Measurements from ENCODE around the gene DIO1.

Gene DIO1

DNA sequence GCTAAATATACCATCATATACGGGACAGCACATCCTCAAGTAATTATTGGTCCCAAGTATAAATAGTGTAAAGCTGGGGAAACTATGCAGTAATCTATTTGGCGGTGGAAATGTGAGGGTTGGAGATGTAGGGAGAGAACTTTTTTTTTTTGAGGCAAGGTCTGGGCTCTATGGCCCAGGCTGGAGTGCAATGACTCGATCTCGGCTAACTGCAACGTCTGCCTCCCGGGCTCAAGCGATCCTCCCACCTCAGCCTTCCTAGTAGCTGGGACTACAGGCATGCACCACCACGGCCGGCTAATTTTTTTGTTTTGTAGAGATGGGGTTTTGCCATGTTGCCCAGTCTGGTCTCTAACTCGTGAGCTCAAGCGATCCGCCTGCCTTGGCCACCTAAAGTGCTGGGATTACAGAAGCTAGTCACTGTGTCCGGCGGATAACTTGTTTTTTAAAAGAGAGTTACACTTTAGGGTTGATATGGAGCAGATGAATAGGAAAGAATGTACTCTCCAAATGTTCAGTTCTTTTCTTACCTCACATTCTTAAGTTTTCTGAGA lies 49.6 kb downstream of the DIO1 start:
- DNase-seq = no peak

- DNase-seq = no peak
Observed at GRCh38 chr1:53944469-53945182, 50.6 kb downstream of the DIO1 start.

GRCh38 chr1:53945183-53945432 lies 51.1 kb downstream of the DIO1 start:
- no peak for DNase-seq

DNA sequence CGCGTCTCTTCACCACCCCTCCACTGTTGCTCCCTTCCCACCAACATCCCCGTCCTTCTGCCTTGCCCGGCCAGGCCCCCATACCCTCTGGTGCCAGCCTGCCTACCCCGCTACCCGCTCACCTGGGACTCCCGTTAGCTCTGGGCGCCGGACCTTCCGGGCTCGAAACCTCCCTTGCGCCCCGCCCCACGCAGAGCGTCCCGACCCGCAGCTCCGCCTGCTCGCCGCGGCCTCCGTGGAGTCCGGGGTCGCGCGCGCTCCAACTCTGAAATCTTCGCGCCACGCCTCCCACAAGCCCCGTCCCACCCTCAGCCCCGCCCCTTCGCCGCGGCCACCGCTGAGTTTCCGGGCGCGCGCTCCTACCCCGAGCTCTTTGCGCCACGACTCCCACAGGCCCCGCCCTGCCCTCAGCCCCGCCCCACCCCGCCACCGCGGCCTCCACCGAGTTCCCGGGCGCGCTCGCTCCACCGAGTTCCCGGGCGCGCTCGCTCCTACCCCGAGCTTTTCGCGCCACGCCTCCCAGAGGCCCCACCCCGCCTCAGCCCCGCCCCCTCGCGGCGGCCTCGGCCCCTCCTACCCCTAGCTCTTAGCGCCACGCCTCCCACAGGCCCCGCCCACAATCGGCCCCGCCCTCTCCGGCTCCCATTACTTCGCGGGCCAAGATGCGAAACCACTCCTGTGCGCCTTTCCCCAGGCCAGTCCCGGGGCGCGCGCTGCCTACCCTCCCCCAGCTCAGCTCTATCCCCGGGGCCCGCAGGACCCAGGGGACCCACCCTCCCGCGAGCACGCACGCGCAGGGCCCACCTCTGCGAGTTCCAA lies 51.7 kb downstream of the DIO1 start, which contains the start of gene IFT25:
Gene IFT25 (minus strand): TSS at position 267 of the 819 bp plus-strand sequence. CDS start 5,617 bp downstream, outside the sequence.
- peak; percentile 98 to 99 for DNase-seq

GRCh38 chr1:53946252-53947171 lies 52.5 kb downstream of the DIO1 start, which contains the start of gene LRRC42:
TSS of gene LRRC42 (plus strand) at chr1:53946350. CDS start at chr1:53952000, 5,650 bp downstream.
- peak; percentile 53 to 60 for DNase-seq

- DNase-seq = no peak
Observed at GRCh38 chr1:53947172-53947907, 53.4 kb downstream of the DIO1 start.

- DNase-seq = no peak
Observed at GRCh38 chr1:53948291-53948690, 54.3 kb downstream of the DIO1 start.

DNA sequence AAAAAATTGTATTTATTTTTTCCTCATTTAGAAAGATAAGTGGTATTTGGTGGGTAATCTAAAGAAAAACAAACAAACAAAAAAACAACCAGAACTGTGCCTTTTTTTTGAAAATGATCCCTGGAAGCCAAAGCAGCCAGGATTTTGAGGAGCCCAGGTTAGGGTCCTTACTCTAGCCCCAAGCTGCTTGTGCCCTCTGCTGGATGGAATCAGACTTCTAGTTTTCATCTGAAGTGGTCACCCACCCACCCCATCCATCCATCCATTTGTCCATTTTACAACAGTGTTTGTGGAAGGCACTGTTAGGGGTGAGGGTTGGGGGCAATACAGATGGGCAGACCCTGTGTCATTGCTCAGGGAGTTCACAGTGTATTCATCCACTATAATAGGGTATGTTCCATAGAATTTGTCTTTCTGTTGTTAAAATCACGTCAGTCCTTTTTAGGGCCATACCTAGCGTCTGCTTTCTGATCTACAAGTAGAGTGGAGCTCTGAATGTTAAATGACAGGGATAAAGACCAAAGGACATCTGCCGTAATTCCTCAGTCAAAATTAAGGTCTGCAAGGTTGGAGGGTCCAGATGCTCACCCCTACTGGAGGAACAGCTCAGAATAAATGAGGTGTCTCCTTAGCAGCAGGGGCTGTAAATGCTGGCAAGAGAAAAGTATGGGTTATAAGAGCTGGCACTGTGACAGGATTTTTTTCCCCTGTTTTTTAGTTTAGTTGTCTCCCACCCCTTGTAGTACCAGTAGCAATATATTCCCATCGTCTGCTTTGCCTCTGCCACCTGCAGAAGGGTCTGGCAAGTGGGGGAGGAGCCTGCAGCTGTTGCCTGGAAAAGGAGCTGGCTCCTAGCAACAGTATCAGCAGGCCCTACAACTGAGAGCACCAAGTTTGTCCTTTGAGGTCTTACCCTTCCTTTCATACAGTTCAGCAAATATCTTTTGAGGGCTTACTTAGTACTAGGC lies 55.3 kb downstream of the DIO1 start:
- no peak for DNase-seq

- DNase-seq = no peak
Observed at GRCh38 chr1:53951697-53952096, 57.7 kb downstream of the DIO1 start.

- no peak for DNase-seq
Observed at GRCh38 chr1:53954128-53954527, 60.1 kb downstream of the DIO1 start.

DNA sequence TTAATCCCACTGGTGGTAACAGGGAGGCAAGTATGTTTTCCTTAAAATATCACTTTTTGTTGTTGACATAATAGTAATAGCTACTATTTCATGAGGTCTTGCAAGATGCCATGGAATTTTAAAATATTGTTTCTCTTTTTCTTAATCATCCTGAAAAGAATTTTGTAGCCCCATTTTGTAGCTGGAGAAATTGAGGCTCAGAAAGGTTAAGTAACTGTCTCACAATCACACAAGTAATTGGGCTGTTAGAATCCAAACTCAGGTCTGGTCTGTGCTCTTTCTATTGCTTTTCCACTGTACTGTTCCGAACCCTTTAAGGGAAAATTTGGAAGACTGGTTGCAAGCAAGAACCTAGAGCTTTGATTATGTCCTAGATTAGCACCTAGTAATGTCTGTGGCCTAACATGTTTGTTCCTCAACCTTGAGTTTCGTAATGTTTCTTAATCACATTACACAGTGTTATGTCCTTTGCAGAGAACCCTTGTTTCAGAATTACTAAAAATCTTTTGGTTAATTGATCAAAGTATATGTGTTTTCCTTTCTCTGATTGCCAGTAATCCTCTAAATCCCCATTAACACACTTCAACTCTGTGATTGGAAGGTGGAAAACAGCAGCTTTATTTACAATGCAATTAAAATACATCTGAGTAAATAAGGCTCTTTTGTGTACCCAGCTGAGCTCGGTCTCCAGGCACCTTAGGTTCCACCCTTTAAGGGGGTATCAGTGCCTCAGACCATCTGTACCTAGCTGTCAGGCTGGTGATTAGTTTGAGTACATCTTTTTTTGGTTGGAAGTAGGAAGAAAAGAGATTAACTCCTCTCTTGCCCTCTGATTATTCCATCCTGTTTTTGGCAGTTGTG lies 62.6 kb downstream of the DIO1 start:
- DNase-seq = no peak

- DNase-seq = no peak
Observed at GRCh38 chr1:53957194-53957818, 63.3 kb downstream of the DIO1 start.

DNA sequence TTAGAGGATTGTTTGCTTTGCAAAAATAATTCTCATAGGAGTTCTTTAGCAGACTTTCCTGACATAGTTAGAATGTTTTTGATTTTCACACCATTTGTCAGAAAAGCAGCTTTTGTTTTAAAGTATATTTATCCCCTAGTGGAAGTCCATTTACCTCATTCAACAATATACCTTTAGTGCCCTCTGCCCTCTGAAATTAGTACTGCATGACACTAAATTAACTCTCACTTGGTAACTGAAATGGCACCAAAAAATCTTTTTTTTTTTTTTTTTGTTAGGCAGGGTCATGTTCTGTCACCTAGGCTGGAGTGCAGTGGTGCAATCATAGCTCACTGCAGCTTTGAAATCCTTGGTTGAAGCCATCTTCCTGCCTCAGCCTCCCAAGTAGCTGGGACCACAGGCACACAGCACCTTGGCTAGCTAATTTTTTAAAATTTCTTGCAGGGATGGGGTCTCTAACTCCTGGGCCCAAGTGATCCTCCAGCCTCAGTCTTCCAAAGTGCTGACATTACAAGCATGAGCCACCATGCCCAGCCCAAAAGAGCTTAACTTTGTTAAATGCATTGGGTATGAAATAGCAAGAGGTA lies 65.8 kb downstream of the DIO1 start:
- no peak for DNase-seq

Measured in activated CD4-positive, alpha-beta T cell treated with anti-CD3 and anti-CD28 coated beads, Interleukin-2, amount 50 U/mL, for 4 hours (primary cell).